ENCODE measurements around the gene ZNHIT6.
"Not testable (repeated sequence)": the region's sequence is repeated elsewhere in the genome, so short reads cannot be mapped to it uniquely, and the experiment has no call there.

ZNHIT6 gene

DNA sequence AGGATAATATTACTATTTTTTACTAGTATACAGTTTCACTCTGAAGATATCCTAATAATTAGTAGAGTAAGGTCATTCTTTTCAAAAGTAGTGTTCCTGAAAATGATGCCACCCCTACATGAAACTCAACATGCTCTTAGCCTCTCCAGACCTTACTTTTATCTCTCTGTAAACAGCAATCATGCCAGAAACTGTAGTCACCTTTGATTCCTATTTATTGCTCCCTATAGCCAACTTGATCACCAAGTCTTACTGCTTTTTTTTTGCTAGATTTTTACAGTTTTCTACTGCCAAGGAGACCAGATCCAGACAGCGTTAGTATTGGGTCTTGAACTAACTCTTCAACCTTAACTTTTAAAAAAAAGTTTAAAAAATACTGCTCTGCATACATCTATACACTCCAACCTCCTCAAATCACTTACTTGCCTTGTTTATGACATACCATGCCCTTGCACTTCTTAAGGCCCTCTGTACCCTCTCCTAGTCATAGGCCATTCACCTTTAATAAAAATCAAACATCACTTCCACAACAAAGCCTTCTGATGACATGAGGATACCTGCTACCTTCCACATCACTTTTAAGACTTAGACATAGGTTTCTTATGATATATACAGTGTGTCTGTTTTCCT is 36.1 kb downstream of the ZNHIT6 start:
- no peak for DNase-seq

DNA sequence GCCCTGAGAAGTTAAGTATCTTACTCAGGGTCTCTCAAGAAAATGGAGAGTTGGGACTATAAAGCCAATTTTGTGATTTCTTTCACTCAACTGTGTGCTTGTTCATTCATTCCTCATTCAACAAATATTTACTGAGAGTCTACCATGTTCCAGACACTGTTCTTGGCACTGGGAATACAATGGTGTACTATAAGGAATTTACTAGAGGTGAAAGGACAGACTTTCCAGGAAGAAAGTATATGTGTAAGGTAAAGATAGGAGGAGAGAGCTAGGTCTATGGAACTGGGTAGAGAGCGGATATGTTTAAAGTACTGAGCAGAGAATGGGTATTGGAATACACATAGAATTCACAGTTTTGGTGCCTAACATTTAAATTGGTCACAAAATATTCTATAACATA is 42.3 kb downstream of the ZNHIT6 start:
- no peak for DNase-seq

DNA sequence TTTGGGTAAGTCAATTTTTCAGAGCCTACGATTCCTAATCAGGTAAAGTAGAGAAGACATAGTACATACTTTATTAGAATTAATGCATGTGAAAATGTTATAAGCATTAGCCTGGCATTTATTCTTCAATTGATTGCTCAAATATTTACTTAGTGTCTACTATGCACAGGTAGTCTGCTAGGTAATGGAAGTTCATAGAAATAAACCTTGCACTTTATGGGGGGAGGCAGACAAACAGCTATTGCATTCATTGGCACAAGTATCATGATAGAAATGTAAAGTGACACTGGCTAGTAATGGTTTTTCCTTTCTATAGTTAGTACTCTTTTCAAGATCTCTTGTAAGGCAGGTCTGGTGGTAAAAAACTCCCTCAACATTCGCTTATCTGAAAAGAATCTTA is 44.9 kb downstream of the ZNHIT6 start:
- no peak for DNase-seq

GRCh38 chr1:85661767-85662166 is 46.5 kb downstream of the ZNHIT6 start:
- no peak for DNase-seq

DNA sequence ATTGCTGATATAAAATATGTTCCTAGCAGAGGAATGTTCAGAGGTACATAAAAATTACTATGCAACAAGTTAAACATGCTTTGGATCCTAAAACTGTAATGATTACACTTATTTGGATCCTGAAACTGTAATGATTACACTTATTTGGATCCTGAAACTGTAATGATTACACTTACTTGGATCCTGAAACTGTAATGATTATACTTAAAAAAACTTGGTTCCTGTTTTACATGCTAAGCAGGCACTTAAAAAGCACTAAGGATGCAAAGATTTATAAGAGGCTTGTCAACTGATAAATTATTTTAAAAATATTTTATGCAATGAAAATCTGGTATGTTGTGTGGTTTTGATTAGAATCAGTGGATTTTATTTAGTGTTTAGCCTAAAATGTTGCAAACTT is 47.7 kb downstream of the ZNHIT6 start:
- DNase-seq = no peak

GRCh38 chr1:85659174-85659573 is 49.1 kb downstream of the ZNHIT6 start:
- DNase-seq = no peak

GRCh38 chr1:85656948-85657347 is 51.3 kb downstream of the ZNHIT6 start:
- no peak for DNase-seq

DNA sequence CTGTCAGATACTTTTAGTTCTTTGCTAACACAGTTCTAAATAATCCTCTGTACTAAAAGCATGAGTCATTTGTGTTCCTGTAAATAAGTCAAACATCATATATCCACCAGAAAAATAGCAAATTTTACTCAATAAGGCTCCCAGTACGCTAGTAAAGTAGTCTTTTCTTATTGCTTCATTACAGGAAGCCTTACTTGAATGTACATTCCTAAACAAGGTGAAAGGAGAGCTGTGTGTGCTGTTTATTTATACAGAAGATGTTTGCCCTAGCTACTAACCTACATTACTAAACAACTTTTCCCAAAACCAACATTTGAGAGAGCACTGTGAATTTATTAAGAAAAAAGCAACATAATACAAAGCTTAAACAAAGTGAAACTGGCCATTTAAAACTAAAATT is 52.0 kb downstream of the ZNHIT6 start:
- no peak for DNase-seq

DNA sequence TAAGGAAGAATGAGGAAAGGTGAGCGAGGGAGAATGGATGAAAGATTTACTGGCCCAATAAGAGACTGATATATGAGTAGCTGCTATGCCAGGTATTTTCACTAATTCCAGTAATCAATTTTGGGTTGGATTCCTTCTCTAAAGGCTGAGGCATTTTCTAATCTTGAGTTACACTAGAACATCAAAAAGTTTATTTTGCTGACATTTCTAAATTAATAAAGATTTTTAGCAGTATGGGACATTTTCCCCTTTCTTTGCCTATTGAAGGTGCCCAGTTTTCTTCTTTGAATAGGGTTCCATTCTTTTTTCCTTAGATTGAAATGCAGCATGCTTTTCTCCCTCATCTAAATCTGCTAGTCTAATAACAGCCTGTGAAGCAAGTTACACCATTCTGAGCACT is 52.9 kb downstream of the ZNHIT6 start:
- no peak for DNase-seq

GRCh38 chr1:85654066-85654782 is 54.0 kb downstream of the ZNHIT6 start:
- DNase-seq = no peak

GRCh38 chr1:85652327-85652726 is 55.9 kb downstream of the ZNHIT6 start:
- no peak for DNase-seq

- DNase-seq = no peak
These were observed 57.6 kb downstream of the ZNHIT6 start for GRCh38 chr1:85650645-85651044.

DNA sequence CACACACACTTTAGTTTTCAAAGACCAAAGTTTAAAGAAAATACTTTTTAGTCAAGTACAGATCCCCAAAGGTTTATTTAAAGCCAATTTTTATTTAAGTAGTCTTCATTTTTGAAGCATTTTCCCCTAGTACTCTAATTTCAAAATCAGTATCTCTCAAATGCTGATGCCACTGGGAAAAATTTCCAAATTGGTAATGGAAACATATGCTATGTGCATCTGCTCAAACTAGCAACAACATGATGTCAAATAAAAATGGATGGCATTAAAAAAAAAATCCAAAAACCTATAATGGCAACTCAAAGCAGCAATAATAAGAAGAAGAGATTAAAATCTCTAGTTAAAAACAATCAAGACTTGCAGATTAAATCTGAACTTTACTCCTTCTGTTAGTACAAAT is 58.6 kb downstream of the ZNHIT6 start:
- DNase-seq = no peak

GRCh38 chr1:85641598-85642556 is 66.4 kb downstream of the ZNHIT6 start:
- not testable (repeated sequence) for DNase-seq

DNA sequence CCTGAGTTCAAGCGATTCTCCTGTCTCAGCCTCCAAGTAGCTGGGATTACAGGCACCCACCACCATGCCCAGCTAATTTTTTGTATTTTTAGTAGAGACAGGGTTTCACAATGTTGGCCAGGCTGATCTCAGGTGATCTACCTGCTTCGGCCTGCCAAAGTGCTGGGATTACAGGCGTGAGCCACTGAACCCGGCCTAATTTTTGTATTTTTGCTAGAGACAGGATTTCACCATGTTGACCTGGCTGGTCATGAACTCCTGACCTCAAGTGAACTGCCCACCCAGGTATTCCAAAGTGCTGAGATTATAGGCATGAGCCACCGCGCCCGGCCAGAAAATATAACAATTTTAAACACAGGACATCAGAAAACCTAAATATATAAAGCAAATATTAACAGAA is 68.3 kb downstream of the ZNHIT6 start:
- DNase-seq = not testable (repeated sequence)

- DNase-seq = no peak
These were observed 69.8 kb downstream of the ZNHIT6 start for GRCh38 chr1:85638412-85638811.

- no peak for DNase-seq
These were observed 77.7 kb downstream of the ZNHIT6 start for GRCh38 chr1:85630493-85630892.

- DNase-seq = no peak
These were observed 78.7 kb downstream of the ZNHIT6 start for GRCh38 chr1:85629532-85629920.

GRCh38 chr1:85628791-85629531 is 79.3 kb downstream of the ZNHIT6 start:
- DNase-seq = peak in 8 of 56 donors; percentile 4 to 27 (median 10)

GRCh38 chr1:85626818-85627217 is 81.4 kb downstream of the ZNHIT6 start:
- DNase-seq = no peak

- no peak for DNase-seq
These were observed 83.9 kb downstream of the ZNHIT6 start for GRCh38 chr1:85624361-85624760.

Measured in amygdala (tissue), 56 donors.